HepG2 (cell line): ENCODE data around the gene TMEM120A. TPM values are rescaled to one million over a fixed set of nuclear protein-coding genes. Genes with fewer than 3 reads are reported as not detected.

Source experiments
- ATAC-seq: fragments of 200-7000 bp; cut with Tn5 transposase; 3 replicates; pipeline ENCODE4 v1.9.1; 2020; ENCODE audit warnings: mild to moderate bottlenecking, moderate library complexity
- BruUV-seq: library from RNA; stranded (reverse); fragments of 400-500 nt; replicated peaks from 2 replicates; lab custom pipeline; 2021; lab: Mats Ljungman, UMichigan
- CTCF ChIA-PET: fragments of 300-600 bp; formaldehyde crosslinking; extraction: SDS; loops from one replicate; lab custom pipeline; 2021; ENCODE audit warnings: low total read pairs, inconsistent platforms, low intra/inter-chr PET ratio; lab: Yijun Ruan, JAX
- POLR2A ChIA-PET: fragments of 350-600 bp; sonication (Branson Sonifier 250); formaldehyde crosslinking; loops from one replicate; lab custom pipeline; 2020; ENCODE audit warnings: antibody characterized with exemption, inconsistent platforms; lab: Yijun Ruan, JAX
- DNase-seq: peaks from one replicate; pipeline ENCODE4 v3.0.0-alpha.2; 2015; ENCODE audit warnings: low spot score
- FAIRE-seq: peaks from 3 replicates; lab custom pipeline; 2011; peaks lifted over from hg19 to GRCh38; lab: Jason Lieb, UNC
- H2AFZ ChIP-seq: one replicate; pipeline ENCODE4 v1.6.1; 2011; ENCODE audit warnings: low read length, inconsistent platforms
- H3K27ac ChIP-seq: fragments of 300-600 bp; 3 replicates; pipeline ENCODE4 v1.8.0; 2011; ENCODE audit warnings: mixed run types, mild to moderate bottlenecking, mixed read lengths, low read length, inconsistent platforms; ENCODE audit not compliant: insufficient read depth; ENCODE audit errors: extremely low read length
- H3K27me3 ChIP-seq, 2 experiments: fragments of 200-600 bp in 1 of 2; 2 replicates in 1 of 2; 3 replicates in 1 of 2; pipeline versions ENCODE4 v1.6.0 to v1.8.0; 2011; ENCODE audit warnings: low read length in 2 of 2, mild to moderate bottlenecking in 2 of 2, moderate library complexity in 2 of 2, inconsistent platforms in 1 of 2; ENCODE audit not compliant: insufficient read depth in 2 of 2, control insufficient read depth in 1 of 2
- H3K36me3 ChIP-seq, 2 experiments: fragments of 200-600 bp in 1 of 2; replicated peaks in 1 of 2; 2 replicates in 1 of 2; 3 replicates in 1 of 2; pipeline versions ENCODE4 v1.5.1 to v1.8.0; 2011; ENCODE audit warnings: low read length in 2 of 2, inconsistent platforms in 1 of 2; ENCODE audit not compliant: insufficient read depth in 2 of 2, control insufficient read depth in 1 of 2
- H3K4me1 ChIP-seq: 2 replicates; pipeline ENCODE4 v1.5.1; 2012; ENCODE audit warnings: low read length, inconsistent platforms; ENCODE audit not compliant: insufficient read depth
- H3K4me2 ChIP-seq: 2 replicates; pipeline ENCODE4 v1.6.0; 2011; ENCODE audit warnings: low read depth, low read length, inconsistent platforms
- H3K4me3 ChIP-seq, 3 experiments: fragments of 200-600 bp in 1 of 3; sonication (generic), shearing (Covaris generic) in 1 of 3; replicated peaks in 1 of 3; 2 replicates each; pipeline ENCODE4 v1.5.1; 2011 to 2016; ENCODE audit warnings: low read length in 3 of 3, inconsistent platforms in 2 of 3, low read depth in 2 of 3, mild to moderate bottlenecking in 2 of 3, control low read depth in 1 of 3, mixed read lengths in 1 of 3; ENCODE audit not compliant: insufficient read depth in 1 of 3
- H3K79me2 ChIP-seq: one replicate; pipeline ENCODE4 v1.6.1; 2011; ENCODE audit warnings: low read length, inconsistent platforms; ENCODE audit not compliant: insufficient read depth
- H3K9ac ChIP-seq: 2 replicates; pipeline ENCODE4 v1.6.0; 2011; ENCODE audit warnings: mild to moderate bottlenecking, low read depth, low read length, inconsistent platforms; ENCODE audit not compliant: insufficient read depth
- H3K9me3 ChIP-seq: 2 replicates; pipeline ENCODE4 v1.5.1; 2012; ENCODE audit warnings: mild to moderate bottlenecking, low read length
- H4K20me1 ChIP-seq: 2 replicates; pipeline ENCODE4 v1.6.0; 2011; ENCODE audit warnings: inconsistent platforms, mild to moderate bottlenecking, low read length, moderate library complexity; ENCODE audit not compliant: insufficient read depth
- AGO2 ChIP-seq: fragments of 200-400 bp; formaldehyde crosslinking; optimal IDR thresholded peaks from 2 replicates; pipeline ENCODE3; 2017; ENCODE audit warnings: mild to moderate bottlenecking, low read depth, low read length, moderate library complexity
- ETV5 ChIP-seq: IDR thresholded peaks from 2 replicates; pipeline ENCODE4 v1.6.1; 2018; ENCODE audit warnings: missing biosample characterization, missing genetic modification reagents, inconsistent platforms, borderline replicate concordance
- HNF4A ChIP-seq: sonication (generic); formaldehyde crosslinking; IDR thresholded peaks from 2 replicates; pipeline ENCODE4 v1.4.0; 2020; ENCODE audit warnings: missing genetic modification reagents
- HNRNPL ChIP-seq: fragments of 200-400 bp; formaldehyde crosslinking; IDR thresholded peaks from 2 replicates; pipeline ENCODE4 v1.6.1; 2017; ENCODE audit warnings: mild to moderate bottlenecking, low read depth, low read length
- KDM2A ChIP-seq: sonication (generic); formaldehyde crosslinking; IDR thresholded peaks from 2 replicates; pipeline ENCODE4 v1.4.0; 2020; ENCODE audit warnings: low read depth, missing genetic modification reagents, borderline replicate concordance
- KMT2A ChIP-seq: sonication (generic); formaldehyde crosslinking; IDR thresholded peaks from 2 replicates; pipeline ENCODE4 v1.4.0; 2020; ENCODE audit warnings: missing genetic modification reagents
- NFE2 ChIP-seq: sonication (generic); formaldehyde crosslinking; IDR thresholded peaks from 2 replicates; pipeline ENCODE4 v1.4.0; 2020; ENCODE audit warnings: missing genetic modification reagents
- PHF8 ChIP-seq: sonication (generic); formaldehyde crosslinking; IDR thresholded peaks from 2 replicates; pipeline ENCODE4 v1.5.0; 2020; ENCODE audit warnings: missing genetic modification reagents
- POLR2AphosphoS5 ChIP-seq: IDR thresholded peaks from 2 replicates; pipeline ENCODE4 v1.6.1; 2012; ENCODE audit warnings: low read depth, low read length
- RFX1 ChIP-seq: fragments of 450-650 bp; IDR thresholded peaks from 2 replicates; pipeline ENCODE4 v1.6.1; 2017
- SALL1 ChIP-seq: sonication (generic); formaldehyde crosslinking; IDR thresholded peaks from 2 replicates; pipeline ENCODE4 v1.8.0; 2022; ENCODE audit warnings: mild to moderate bottlenecking, missing genetic modification reagents
- SMARCE1 ChIP-seq: fragments of 450-650 bp; IDR thresholded peaks from 2 replicates; pipeline ENCODE4 v1.6.1; 2017; ENCODE audit warnings: borderline replicate concordance
- TBX3 ChIP-seq: fragments of 450-650 bp; IDR thresholded peaks from 2 replicates; pipeline ENCODE4 v1.6.1; 2017; ENCODE audit warnings: antibody characterized with exemption, mild to moderate bottlenecking, inconsistent platforms, borderline replicate concordance
- TP53 ChIP-seq: sonication (generic); formaldehyde crosslinking; conservative IDR thresholded peaks from 2 replicates; pipeline ENCODE4 v1.4.0; 2020; ENCODE audit warnings: missing genetic modification reagents
- ZBTB1 ChIP-seq: sonication (generic); formaldehyde crosslinking; IDR thresholded peaks from 2 replicates; pipeline ENCODE4 v1.4.0; 2020; ENCODE audit warnings: missing genetic modification reagents, borderline replicate concordance
- ZBTB38 ChIP-seq: sonication (generic); formaldehyde crosslinking; IDR thresholded peaks from 2 replicates; pipeline ENCODE4 v1.5.1; 2020; ENCODE audit warnings: mild to moderate bottlenecking, missing genetic modification reagents
- ZC3H13 ChIP-seq: sonication (generic); formaldehyde crosslinking; IDR thresholded peaks from 2 replicates; pipeline ENCODE4 v1.8.1; 2023; ENCODE audit warnings: mild to moderate bottlenecking, missing genetic modification reagents, moderate library complexity
- ZFP37 ChIP-seq: sonication (generic); formaldehyde crosslinking; IDR thresholded peaks from 2 replicates; pipeline ENCODE4 v1.4.0; 2020; ENCODE audit warnings: missing genetic modification reagents, borderline replicate concordance
- ZFP82 ChIP-seq: sonication (generic); formaldehyde crosslinking; IDR thresholded peaks from 2 replicates; pipeline ENCODE4 v1.5.1; 2020; ENCODE audit warnings: mild to moderate bottlenecking, missing genetic modification reagents, borderline replicate concordance
- ZNF550 ChIP-seq: sonication (generic); formaldehyde crosslinking; IDR thresholded peaks from 2 replicates; pipeline ENCODE4 v1.4.0; 2020; ENCODE audit warnings: mild to moderate bottlenecking, missing genetic modification reagents, borderline replicate concordance
- WGBS: methylation state at CpG from one replicate; pipeline ENCODE4 v1.1.6; 2017; ENCODE audit warnings: low lambda C conversion rate; 5-methylcytosine and 5-hydroxymethylcytosine counted together
- in situ Hi-C: cut with HindIII; loops from 2 replicates; pipeline ENCODE4 v1.10.0; 2017; ENCODE audit warnings: low pct_unique_long_range_greater_than_20kb; ENCODE audit not compliant: extremely low pct_ligation_motif_present
- intact Hi-C: fragments of 100-400 bp; cut with micrococcal nuclease; formaldehyde crosslinking; loops from one replicate; pipeline ENCODE4 v1.10.0; 2022; ENCODE audit not compliant: unreplicated experiment
- polyA plus RNA-seq, 8 experiments: library from polyadenylated mRNA; depleted of rRNA in 3 of 8; stranded (reverse) in 7 of 8; unstranded in 1 of 8; fragments of >200 nt; fragmentation: Illumina TruSeq in 4 of 8; extraction: Trizol in 4 of 8; gene quantifications; 2 replicates each; pipeline versions ENCODE4 v1.2.1 to v1.2.3, GENCODE V29; 2011 to 2016; ENCODE audit warnings: low read depth in 4 of 8, missing spikeins in 1 of 8, mixed read lengths in 1 of 8; ENCODE audit not compliant: insufficient read depth in 1 of 8
- total RNA-seq, 5 experiments: library from RNA; depleted of rRNA; stranded (reverse); fragments of >200 nt; fragmentation: Illumina TruSeq; extraction: Trizol; gene quantifications; 2 replicates each; pipeline ENCODE4 v1.2.3, GENCODE V29; 2016; ENCODE audit warnings: low read depth in 1 of 5
- TF ChIP-seq, protein P1 (sequence below): sonication (generic); formaldehyde crosslinking; conservative IDR thresholded peaks from 2 replicates; pipeline ENCODE4 v1.8.0; 2022; ENCODE audit warnings: mild to moderate bottlenecking, moderate library complexity, missing genetic modification reagents
- TF ChIP-seq, protein P2 (sequence below): sonication (generic); formaldehyde crosslinking; IDR thresholded peaks from 2 replicates; pipeline ENCODE4 v1.9.0; 2022; ENCODE audit warnings: missing genetic modification reagents, mild to moderate bottlenecking, borderline replicate concordance

TMEM120A gene
- total and polyA plus RNA-seq, 2 of the 13 experiments (the other 11 are each of a cell fraction or from before 2014, with no cell fraction given): 40.3 to 102 TPM

DNA sequence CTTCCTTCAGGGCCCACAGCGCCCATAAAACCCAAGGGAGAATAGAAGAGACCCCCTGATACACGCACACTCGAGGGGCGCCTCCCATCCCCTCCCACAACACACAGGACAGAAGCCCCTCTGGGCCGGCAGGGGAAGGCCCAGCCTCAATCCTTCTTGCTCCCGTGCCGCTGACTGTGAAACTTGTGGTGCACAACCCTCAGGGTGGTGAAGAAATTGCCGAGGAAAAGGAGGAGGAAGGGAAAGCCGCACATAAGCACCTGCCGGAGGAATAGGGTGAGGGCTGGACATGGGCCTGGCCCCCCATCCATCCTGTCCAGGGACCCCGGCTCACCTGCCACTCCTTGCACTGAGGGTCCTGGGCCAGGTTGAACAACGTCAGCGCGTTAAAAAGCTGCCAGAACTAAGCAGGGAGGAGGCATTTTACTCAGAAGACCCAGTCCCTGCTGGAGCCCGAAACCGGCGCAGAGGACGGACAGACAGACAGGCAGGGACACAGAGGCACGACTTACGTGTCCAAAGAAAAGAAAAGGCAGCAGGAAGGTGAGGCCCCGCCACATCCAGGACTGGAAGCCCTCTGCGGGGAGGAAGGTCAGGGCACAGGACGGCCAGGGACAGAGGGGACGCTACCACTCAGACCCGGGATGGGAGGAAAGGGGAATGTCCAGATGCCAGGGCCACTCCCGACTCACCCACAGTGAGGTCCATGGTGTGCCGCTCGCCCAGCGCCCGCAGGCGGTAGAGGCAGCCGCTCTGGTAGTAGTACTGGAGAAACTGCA is 7.2 kb downstream of the TMEM120A start:
- Histone ChIP-seq H3K9ac (no peak overlapping the region), H3K27me3 (no peaks in the 10 kb centered on the region), H3K4me3 (no peak overlapping the region), H4K20me1 (peaks cover 4% of the 10 kb centered on the region; the same call in 1 of the 2 replicates), H3K4me2 (no peak overlapping the region), H3K27ac (no peak overlapping the region), H3K36me3 (peaks cover 33 to 56% of the 10 kb centered on the region in 2 experiments; a peak in 4 of 5 replicates), H2AFZ (no peak overlapping the region), H3K79me2 (no peaks in the 10 kb centered on the region), H3K4me1 (peaks cover 13% of the 10 kb centered on the region), H3K9me3 (no peaks in the 10 kb centered on the region)
- intact Hi-C loops (no loop called here), in situ Hi-C loops (no loop called here)
- ChIA-PET CTCF (no interaction called here), POLR2A (interaction anchor here (1.5 kb wide), 1 partner anchor 71 kb away, joined by 3 read pairs; no protein-coding TSS in a partner anchor)
- no peak for FAIRE-seq
- TSS peak; percentile 36 for BruUV-seq
- WGBS: 96% methylated on average over 24 of the region's 32 CpGs
- ATAC-seq: peak; percentile 5; the same call in 2 of the 3 replicates
- no peak for DNase-seq
- TF ChIP-seq, protein P1, sequence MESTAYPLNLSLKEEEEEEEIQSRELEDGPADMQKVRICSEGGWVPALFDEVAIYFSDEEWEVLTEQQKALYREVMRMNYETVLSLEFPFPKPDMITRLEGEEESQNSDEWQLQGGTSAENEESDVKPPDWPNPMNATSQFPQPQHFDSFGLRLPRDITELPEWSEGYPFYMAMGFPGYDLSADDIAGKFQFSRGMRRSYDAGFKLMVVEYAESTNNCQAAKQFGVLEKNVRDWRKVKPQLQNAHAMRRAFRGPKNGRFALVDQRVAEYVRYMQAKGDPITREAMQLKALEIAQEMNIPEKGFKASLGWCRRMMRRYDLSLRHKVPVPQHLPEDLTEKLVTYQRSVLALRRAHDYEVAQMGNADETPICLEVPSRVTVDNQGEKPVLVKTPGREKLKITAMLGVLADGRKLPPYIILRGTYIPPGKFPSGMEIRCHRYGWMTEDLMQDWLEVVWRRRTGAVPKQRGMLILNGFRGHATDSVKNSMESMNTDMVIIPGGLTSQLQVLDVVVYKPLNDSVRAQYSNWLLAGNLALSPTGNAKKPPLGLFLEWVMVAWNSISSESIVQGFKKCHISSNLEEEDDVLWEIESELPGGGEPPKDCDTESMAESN (CRISPR knock-in tag): no peak
- TF ChIP-seq ZFP37 (CRISPR knock-in tag) (no peak), SALL1 (CRISPR knock-in tag) (peak; percentile 9; the same call in 1 of the 2 replicates), KDM2A (CRISPR knock-in tag) (0 out of 2 replicates have a peak, but pooled peaks have one; percentile 14), RFX1 (no peak), PHF8 (CRISPR knock-in tag) (no peak), ZBTB1 (no peak), ETV5 (CRISPR knock-in tag) (no peak), AGO2 (peak; percentile 92), POLR2AphosphoS5 (0 out of 2 replicates have a peak, but pooled peaks have one; percentile 10), ZC3H13 (CRISPR knock-in tag) (peak; percentile 22; the same call in 1 of the 2 replicates), KMT2A (CRISPR knock-in tag) (no peak), HNRNPL (0 out of 2 replicates have a peak, but pooled peaks have one; percentile 21), SMARCE1 (no peak), HNF4A (no peak), ZBTB38 (peak; percentile 30; the same call in 1 of the 2 replicates), ZFP82 (CRISPR knock-in tag) (no peak), TBX3 (no peak), TP53 (no peak), ZNF550 (CRISPR knock-in tag) (no peak), NFE2 (CRISPR knock-in tag) (no peak)
- TF ChIP-seq, protein P2, sequence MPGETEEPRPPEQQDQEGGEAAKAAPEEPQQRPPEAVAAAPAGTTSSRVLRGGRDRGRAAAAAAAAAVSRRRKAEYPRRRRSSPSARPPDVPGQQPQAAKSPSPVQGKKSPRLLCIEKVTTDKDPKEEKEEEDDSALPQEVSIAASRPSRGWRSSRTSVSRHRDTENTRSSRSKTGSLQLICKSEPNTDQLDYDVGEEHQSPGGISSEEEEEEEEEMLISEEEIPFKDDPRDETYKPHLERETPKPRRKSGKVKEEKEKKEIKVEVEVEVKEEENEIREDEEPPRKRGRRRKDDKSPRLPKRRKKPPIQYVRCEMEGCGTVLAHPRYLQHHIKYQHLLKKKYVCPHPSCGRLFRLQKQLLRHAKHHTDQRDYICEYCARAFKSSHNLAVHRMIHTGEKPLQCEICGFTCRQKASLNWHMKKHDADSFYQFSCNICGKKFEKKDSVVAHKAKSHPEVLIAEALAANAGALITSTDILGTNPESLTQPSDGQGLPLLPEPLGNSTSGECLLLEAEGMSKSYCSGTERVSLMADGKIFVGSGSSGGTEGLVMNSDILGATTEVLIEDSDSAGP (CRISPR knock-in tag): peak; percentile 19; the same call in 1 of the 2 replicates
